Kidney tubule cell (primary cell): ENCODE measurements around the gene KRTAP4-3.
"Not testable (repeated sequence)": the region's sequence is repeated elsewhere in the genome, so short reads cannot be mapped to it uniquely, and the experiment has no call there.

Experiments used
- DNase-seq: peaks from one replicate; pipeline ENCODE4 v3.0.0-alpha.2; 2018; ENCODE audit warnings: low spot score

KRTAP4-3 gene

DNA sequence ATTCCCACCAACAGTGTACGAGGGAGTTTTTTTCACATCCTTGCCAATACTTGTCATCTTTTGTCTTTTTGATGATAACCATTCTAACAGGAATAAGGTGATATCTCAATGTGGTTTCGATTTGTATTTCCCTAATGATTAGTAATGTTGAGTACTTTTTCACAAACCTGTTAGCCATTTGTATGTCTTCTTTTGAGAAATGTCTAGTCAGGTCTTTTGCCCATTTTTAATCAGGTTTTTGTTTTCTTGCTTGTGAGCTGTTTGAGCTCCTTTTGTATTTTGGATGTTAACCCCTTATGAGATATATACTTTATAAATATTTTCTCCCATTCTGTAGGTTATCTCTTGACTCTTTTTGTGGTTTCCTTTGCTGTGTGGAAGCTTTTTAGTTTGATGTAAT lies 16.5 kb downstream of the KRTAP4-3 start:
- DNase-seq: no peak

DNA sequence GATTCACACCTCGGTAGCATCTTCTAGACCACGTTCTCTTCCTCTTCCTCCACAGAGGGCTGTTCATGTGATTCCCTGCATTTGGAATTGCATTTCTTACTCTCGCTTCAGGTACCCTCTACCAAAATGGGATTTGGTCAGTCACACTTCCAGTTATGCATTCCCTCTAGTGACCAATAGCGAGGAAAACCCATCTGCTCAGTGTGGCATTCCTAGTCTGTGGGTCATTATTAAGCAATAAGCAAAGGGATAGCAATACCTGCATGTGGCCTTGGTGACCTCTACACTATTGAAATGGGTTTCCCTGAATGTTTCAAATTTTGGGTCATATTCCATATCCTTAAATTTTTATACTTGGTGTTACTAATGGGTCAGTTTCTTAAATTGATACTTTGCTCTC lies 18.0 kb downstream of the KRTAP4-3 start:
- DNase-seq: no peak

DNA sequence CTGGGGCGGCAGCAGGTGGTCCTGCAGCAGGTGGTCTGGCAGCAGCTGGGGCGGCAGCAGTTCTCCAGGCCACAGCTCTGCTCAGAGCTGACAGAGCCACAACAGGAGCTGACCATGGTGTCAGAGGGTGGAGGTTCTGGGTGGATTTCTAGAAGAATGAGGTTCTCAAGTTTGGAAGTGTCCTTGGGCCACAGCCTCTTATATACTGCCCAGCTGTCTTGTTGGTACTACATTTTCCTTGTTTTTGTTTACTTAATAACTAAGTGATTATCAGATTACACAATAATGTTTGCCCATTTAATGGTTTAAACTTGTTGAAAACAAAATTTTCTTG lies 18.4 kb downstream of the KRTAP4-3 start, which contains the start of gene KRTAP4-5:
Gene KRTAP4-5 (minus strand): TSS at position 174 of the 334 bp plus-strand sequence. CDS start 58 bp downstream, at position 116.
- DNase-seq: no peak

DNA sequence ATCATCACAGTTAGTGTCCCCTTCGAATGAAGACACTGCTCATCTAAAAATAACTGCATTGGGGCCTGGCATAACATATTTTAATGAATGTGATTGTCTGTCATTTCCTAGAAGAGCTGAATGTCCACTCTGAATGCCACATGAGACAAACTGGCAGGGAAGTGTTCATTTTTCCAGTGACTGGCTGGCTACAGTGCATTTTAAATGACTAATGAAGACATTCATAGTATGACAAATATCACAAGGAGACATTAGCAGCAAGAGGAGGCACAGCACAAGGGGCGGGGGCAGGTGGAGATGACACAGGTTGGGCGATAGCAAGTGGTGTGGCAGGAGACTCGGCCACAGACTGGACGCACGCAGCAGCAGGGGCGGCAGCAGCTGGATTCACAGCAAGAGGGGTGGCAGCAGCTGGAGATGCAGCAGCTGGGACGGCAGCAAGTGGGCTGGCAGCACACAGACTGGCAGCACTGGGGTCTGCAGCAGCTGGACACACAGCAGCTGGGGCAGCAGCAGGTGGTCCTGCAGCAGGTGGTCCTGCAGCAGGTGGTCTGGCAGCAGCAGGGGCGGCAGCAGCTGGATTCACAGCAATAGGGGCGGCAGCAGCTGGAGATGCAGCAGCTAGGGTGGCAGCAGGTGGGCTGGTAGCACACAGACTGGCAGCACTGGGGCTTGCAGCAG lies 18.9 kb downstream of the KRTAP4-3 start:
- peak; percentile 69 for DNase-seq

DNA sequence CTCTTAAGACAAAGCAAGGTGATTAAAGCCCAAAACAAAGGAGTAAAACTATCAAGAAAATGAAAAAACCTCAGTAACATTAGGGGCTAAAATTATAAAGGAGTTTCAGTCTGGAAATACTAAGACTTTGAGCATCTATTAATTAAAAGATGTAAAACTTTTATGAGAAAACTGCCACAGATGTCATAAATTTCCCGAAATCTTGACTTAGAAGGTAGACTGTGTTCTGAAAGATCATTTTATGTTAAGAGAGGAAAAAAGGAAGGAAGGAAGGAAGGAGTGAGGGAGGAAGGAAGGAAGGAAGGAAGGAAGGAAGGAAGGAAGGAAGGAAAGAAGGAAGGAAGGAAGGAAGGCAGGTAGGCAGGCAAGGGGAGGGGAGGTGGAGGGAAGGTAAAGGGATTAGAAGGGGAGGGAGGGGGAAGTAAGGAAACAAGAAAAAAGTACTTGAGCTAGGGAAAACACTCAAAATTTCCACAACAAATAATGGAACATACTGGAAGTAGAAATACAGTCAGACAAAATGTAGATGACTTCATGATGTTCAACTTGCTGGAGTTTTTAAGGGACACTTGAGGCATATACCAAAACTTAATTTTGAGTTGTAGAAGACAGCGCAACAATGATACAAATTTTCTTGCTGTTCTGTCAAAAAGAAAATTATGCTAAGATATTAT lies 20.4 kb downstream of the KRTAP4-3 start:
- no peak for DNase-seq

DNA sequence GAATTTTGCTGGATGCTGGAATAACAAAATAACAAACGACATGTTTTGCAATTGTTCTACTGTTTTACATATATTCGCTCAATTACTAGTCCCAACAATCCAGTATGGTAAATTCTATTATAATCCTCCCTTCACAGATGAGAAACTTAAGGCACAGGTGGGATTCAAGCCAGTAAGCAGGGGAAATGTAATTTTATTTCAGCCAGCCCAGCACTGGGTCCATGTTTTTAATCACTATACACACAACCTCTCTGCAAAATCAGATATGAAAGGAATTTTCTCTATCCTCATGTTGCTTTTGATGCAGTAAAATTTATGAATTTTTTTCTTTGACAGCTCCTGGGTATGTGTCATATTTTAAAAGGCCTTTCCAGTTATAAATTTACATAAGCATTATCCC lies 22.8 kb downstream of the KRTAP4-3 start:
- no peak for DNase-seq

DNA sequence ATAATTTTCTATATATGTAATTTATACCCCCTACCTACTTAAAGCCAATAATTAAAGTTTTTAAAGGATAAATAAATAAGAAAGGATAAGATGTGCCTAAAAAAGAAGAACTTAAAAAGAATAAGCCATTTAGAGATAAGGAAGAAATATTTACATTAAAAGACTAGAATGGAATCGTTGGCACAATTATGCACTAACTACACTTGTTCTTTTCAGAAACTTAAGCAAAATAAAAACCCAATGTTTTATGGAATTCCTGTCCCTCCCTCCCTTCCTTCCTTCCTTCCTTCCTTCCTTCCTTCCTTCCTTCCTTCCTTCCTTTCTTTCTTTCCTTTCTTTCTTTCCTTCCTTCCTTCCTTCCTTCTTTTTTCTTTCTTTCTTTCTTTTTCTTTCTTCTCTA lies 23.2 kb downstream of the KRTAP4-3 start:
- DNase-seq: no peak

DNA sequence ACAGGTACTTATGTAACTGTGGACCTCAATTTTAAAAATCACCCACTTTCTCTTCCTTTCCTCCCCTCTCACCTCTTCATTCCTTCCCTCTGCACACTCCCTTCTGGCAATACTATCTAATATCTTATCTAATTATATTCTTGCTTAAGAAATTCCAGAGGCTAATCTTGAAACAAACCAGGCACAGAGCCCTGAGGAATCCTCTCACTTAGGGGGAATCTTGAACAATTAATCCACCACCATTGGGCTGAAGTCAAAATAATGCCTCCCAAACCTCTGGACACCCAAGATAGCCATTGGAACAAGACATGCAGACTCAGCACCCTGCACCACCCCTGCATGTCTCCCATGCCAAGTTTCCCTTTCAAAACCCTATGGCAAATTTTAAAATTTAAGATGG lies 26.7 kb downstream of the KRTAP4-3 start:
- no peak for DNase-seq

DNA sequence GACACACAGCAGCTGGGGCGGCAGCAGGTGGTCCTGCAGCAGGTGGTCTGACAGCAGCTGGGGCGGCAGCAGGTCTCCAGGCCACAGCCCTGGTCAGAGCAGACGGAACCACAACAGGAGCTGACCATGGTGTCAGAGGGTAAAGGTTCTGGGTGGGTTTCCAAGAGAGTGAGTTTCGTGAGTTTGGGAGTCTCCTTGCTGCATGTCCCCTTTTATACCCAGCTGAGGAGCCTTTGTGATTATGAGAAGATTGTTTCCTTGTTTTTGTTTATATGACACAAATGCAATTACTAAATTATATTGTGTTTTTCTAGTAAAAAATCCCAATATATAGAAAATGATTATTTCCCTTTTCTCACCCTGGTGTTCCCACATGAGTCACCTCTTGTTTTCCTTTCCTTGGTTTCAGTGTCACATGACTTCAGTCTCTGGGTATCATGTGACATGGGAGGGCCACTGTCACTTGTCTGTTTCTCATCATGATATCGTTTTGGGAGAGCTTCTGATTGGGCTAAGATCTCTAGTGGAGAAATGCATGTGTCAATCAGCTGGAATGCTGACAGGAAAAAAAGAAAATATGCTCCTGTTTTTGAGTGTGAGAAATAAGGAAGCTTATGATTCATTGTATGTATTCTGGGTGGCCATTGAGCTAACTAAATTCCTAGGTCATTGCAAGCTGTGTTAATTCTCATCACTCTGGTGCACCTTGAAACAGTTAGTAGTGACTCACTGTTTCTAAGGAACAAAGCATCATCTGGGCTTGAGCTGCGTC lies 27.5 kb downstream of the KRTAP4-3 start, which contains the start of gene KRTAP4-6:
Gene KRTAP4-6 (minus strand): TSS at position 185 of the 772 bp plus-strand sequence. CDS start 57 bp downstream, at position 128.
- peak; percentile 100 for DNase-seq

DNA sequence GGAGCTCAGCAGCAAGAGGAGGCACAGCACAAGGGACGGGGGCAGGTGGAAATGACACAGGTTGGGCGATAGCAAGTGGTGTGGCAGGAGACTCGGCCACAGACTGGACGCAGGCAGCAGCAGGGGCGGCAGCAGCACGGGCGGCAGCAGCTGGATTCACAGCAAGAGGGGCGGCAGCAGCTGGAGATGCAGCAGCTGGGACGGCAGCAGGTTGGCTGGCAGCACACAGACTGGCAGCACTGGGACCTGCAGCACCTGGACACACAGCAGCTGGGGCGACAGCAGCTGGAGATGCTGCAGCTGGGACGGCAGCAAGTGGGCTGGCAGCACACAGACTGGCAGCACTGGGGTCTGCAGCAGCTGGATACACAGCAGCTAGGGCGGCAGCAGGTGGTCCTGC lies 28.2 kb downstream of the KRTAP4-3 start:
- not testable (repeated sequence) for DNase-seq

DNA sequence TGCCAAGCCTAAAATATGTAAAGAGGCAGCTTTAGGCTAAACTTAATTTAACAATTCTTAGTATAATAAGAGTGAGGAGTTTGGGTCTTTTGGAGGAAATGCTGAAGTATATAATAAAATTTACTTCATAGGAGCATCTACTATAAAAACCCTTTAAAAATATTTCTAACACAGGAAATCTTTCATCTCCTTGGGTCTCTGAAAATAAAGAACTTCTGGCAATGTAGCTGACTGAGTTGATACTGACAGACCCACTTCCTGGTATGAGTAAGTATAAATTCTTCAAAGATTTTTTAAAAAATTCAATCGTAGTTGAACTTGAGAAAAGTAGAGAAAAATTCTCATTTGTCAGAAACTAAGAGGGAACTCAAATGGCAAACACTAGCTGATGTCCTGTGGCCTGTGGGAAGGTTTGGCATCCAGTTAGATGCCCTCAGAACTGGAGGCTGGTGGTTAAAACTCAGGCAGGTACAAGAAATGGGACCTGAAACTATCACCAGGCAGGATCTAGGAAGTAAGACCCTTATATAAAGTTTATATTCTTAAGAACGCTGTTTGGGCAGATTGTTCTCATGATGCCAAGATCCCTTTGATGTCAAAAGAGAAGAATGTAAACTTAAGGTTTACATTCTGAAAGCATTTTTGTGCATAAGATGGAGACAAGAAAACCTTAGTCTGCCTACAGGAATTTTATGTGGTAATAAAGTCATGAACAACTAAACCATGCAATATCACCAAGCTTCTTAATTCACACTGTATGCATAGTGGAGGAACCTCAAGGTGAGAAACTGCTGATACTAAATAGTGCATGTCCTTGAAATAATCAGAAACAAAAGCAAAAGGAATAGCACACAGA lies 33.9 kb downstream of the KRTAP4-3 start:
- DNase-seq: peak; percentile 52

DNA sequence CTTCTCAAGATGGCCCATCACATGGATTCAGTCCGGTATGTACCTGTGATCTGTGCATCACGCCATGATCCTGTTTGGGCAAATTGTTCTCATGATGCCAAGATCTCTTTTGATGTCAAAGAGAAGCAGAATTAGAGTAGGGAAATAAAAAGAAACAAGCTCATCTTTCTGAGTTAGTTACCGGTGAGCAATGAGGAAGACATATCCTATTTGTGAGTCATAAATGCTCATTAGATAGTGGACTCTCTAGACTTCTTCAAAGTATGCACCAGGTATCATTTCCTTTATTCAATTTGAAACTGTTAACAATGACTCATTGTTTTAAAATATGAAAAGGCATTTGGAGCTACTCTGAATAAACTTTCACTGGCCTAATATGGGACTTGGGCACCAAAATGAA lies 36.0 kb downstream of the KRTAP4-3 start:
- DNase-seq: peak; percentile 93

DNA sequence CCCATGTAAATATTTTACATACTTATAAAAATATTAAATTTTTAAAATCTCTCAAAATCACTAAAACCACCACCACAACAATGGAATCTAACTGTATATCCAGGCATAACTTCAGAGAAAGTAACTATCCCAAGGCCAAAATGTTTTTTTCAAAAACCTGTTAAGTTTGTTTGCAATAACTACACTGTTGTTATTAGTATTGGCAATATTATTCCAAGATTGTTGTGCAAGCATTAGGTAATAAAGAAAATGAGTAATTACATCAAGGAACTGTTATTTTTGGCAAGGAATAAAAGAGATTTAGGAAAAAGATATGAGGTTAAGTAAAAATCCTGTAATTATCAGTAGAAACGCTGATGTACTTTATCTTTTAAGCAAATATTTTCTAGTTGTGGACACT lies 40.6 kb downstream of the KRTAP4-3 start:
- DNase-seq: no peak

DNA sequence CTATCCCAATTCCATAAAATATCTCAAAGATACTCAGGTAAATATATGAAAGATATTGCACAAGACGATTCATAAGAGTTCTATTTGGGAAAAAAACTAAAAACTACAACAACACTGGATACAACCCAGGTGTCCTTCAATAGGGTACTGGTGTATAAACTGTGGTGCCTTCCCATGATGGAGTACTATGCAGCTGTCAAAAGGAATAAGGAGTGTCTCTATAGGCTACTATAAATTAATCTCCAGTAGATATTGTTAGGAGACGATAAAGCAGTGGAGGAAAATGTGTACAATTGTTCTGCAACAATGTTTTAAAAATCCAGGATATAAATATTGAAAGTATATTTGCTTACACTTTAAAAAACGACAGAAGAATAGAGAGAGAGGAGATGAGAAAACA lies 41.6 kb downstream of the KRTAP4-3 start:
- DNase-seq: no peak

DNA sequence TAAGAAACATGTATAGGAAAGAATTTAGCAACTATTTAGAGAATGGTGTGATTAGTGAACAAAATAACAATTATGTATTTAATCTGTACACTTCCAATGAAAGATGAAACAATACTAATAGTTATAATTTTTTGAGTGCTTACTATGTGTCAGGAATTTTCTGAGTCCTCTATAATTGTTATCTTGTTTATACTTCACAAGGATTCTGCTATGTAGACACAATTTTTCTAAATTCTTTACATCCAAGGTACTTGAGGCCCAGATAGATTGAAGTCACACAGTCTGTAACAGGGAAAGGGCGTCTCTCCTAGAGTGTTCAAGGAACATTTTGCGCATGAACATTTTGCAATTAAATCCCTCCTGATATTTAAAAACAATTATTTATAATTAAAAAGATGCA lies 43.0 kb downstream of the KRTAP4-3 start:
- DNase-seq: no peak

DNA sequence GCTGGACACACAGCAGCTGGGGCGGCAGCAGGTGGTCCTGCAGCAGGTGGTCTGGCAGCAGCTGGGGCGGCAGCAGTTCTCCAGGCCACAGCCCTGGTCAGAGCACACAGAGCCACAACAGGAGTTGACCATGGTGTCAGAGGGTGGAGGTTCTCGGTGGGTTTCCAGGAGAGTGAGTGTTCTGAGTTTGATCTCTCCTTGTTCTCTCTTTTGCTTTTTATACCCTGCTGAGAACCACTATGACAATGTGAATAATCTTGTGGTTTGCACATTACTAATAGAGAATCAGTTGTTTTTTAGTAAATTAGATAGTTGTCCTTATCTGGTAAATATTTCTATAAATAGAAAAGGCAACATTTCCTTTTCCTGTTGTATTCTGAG lies 44.0 kb downstream of the KRTAP4-3 start, which contains the start of gene KRTAP4-12:
Gene KRTAP4-12 (minus strand): TSS at position 192 of the 381 bp plus-strand sequence. CDS start 60 bp downstream, at position 132.
- DNase-seq: not testable (repeated sequence)

DNA sequence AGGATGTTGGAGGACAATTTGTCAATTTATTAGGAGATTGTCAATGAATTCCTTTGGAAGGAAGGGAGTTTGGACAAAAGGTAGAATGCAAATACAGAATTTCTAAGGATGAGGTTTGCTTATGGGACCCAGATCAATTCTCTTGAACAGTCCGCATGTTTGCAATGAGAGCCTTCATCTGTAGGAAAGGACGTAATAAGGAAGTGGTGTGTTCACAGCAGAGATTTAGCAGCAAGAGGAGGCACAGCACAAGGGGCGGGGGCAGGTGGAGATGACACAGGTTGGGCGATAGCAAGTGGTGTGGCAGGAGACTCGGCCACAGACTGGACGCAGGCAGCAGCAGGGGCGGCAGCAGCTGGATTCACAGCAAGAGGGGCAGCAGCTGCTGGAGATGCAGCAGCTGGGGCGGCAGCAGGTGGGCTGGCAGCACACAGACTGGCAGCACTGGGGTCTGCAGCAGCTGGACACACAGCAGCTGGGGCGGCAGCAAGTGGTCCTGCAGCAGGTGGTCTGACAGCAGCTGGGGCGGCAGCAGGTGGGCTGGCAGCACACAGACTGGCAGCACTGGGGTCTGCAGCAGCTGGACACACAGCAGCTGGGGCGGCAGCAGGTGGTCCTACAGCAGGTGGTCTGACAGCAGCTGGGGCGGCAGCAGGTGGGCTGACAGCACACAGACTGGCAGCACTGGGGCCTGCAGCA lies 44.6 kb downstream of the KRTAP4-3 start:
- not testable (repeated sequence) for DNase-seq

DNA sequence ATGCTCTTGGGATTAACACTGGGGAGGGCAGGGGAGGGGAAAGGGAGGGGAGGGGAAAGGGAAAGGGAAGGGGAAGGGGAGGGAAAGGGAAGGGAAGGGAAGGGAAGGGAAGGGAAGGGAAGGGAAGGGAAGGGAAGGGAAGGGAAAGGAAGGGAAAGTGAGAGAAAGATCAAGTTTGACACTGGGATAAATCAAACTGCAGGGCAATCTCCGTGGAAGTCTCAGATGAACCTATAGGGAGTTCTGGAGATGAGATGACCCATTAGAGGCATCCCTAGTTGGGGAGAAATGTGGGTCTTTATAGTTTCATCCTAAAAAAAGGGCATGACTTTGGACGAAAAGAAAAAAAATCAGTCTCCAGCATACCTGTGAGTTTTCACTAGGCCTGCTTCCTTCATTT lies 46.3 kb downstream of the KRTAP4-3 start:
- no peak for DNase-seq

DNA sequence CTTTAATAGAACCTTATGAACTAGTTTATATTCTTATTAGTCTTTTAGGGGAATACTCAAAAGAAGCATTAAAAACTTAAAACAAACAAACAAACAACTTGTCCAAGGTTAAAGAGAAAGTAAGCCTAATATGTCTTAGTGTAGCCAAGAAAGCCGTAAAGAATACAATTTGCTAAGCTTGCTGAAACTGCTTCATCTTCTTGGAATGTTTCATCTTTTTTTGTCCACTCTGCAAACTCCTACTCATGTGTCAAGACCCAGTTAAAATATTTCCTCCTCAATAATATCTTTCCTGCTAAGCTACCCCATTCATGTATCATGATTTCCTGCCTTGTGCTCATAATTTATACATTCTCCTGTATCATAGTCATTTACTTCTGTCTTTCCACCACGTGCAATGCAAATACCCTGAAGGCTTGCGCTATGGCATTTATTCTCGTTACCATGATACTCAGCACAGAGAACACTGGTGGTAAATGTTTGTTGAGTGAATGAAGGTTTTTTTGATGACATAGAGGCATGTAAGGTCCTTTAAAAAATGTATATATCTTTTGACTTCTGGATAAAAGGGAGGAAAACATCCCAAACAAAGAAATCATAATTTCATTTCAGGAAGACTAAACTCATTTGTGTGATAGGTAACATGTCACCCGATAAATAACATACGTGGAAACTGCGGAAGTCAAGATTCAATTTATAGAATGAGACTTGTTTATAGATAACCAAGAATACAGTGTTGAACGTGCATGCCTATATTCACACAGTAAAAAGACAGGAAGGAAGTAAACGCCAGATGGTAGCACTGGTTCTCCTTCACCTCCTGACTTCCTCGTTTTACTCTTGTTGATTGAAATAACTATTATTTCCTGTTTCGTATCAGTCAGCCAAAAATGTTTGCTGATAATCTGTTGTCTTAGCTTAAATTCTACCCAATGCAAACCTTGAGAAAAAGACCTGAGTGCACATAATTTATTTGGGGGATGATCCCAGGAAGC lies 48.0 kb downstream of the KRTAP4-3 start:
- not testable (repeated sequence) for DNase-seq

DNA sequence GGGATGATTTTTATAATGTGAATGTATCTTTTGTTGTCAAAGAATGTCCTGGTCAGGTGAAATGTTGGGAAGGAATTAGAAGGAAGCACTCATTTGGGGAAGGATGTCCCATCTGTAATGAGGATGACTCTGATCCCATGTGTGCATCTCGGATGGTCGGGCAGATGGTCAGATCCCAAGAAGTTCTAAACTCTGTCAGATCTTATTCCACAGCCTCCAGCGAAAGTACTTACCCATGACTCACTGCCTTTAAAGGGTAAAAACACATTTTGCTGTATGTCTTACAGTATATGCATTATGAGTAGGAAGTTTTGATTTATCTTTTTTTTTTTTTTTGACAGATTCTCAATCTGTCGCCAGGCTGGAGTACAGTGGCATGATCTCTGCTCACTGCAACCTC lies 49.3 kb downstream of the KRTAP4-3 start:
- no peak for DNase-seq
